Progenitor cell of endocrine pancreas (in vitro differentiated cells): ENCODE results near the gene PAQR4. TPM values are rescaled to one million over a fixed set of nuclear protein-coding genes. Genes with fewer than 3 reads are reported as not detected.

Source experiments
- DNase-seq: peaks from one replicate; pipeline ENCODE4 v3.0.0; 2021; ENCODE audit warnings: low spot score; ENCODE audit not compliant: unreplicated experiment
- H3K27ac Mint-ChIP-seq: 2 replicates; pipeline ENCODE4 v1.8.0; 2021; ENCODE audit warnings: mild to moderate bottlenecking, moderate library complexity, mixed read lengths
- H3K27me3 Mint-ChIP-seq: 2 replicates; pipeline ENCODE4 v1.8.0; 2021; ENCODE audit warnings: mixed read lengths
- H3K36me3 Mint-ChIP-seq: 2 replicates; pipeline ENCODE4 v1.8.0; 2022; ENCODE audit warnings: mixed read lengths; ENCODE audit not compliant: insufficient read depth
- H3K4me1 Mint-ChIP-seq: 2 replicates; pipeline ENCODE4 v1.8.0; 2021; ENCODE audit warnings: low read depth, mixed read lengths
- H3K4me3 Mint-ChIP-seq: 2 replicates; pipeline ENCODE4 v1.8.0; 2021; ENCODE audit warnings: low read depth, mild to moderate bottlenecking, moderate library complexity, mixed read lengths
- H3K9me3 Mint-ChIP-seq: 2 replicates; pipeline ENCODE4 v1.8.0; 2021; ENCODE audit warnings: low read depth, mixed read lengths
- CTCF ChIP-seq: fragments of 200-600 bp; sonication (generic); IDR thresholded peaks from one replicate; pipeline ENCODE4 v1.5.0; 2021; ENCODE audit warnings: antibody characterized with exemption, mild to moderate bottlenecking; ENCODE audit not compliant: unreplicated experiment
- total RNA-seq: library from RNA; stranded (reverse); gene quantifications from 2 replicates; pipeline ENCODE4 v1.2.1, GENCODE V29; 2021

PAQR4 gene
- total RNA-seq, 1 donor from 2014 or later, result 13.0 TPM

- Mint-ChIP-seq H3K27ac (no peak overlapping the region), H3K4me1 (peaks cover 2% of the 10 kb centered on the region), H3K36me3 (peaks cover 11% of the 10 kb centered on the region), H3K9me3 (no peaks in the 10 kb centered on the region), H3K27me3 (peaks cover 5% of the 10 kb centered on the region), H3K4me3 (no peak overlapping the region)
- no peak for TF ChIP-seq CTCF
- no peak for DNase-seq
Observed at GRCh38 chr16:2948807-2949704, 20.1 kb upstream of the PAQR4 start.

GRCh38 chr16:2949705-2950352 is 19.3 kb upstream of the PAQR4 start:
- no peak for DNase-seq
- Mint-ChIP-seq H3K36me3 (peaks cover 11% of the 10 kb centered on the region), H3K4me3 (no peak overlapping the region), H3K4me1 (peaks cover 5% of the 10 kb centered on the region), H3K9me3 (no peaks in the 10 kb centered on the region), H3K27me3 (peaks cover 7% of the 10 kb centered on the region), H3K27ac (no peak overlapping the region)
- TF ChIP-seq CTCF, result no peak

- H3K4me3 Mint-ChIP-seq, result no peak overlapping the region
- DNase-seq, result no peak
- peaks cover 5% of the 10 kb centered on the region for H3K4me1 Mint-ChIP-seq
- peaks cover 7% of the 10 kb centered on the region for H3K27me3 Mint-ChIP-seq
- no peak overlapping the region for H3K27ac Mint-ChIP-seq
- no peaks in the 10 kb centered on the region for H3K9me3 Mint-ChIP-seq
- no peak for TF ChIP-seq CTCF
- peaks cover 11% of the 10 kb centered on the region for H3K36me3 Mint-ChIP-seq
Observed at GRCh38 chr16:2950353-2950724, 18.8 kb upstream of the PAQR4 start.

GRCh38 chr16:2950773-2951172 is 18.4 kb upstream of the PAQR4 start:
- H3K36me3 Mint-ChIP-seq, result peaks cover 11% of the 10 kb centered on the region
- H3K4me1 Mint-ChIP-seq, result peaks cover 5% of the 10 kb centered on the region
- no peak overlapping the region for H3K27ac Mint-ChIP-seq
- H3K9me3 Mint-ChIP-seq, result no peaks in the 10 kb centered on the region
- no peak overlapping the region for H3K4me3 Mint-ChIP-seq
- no peak for TF ChIP-seq CTCF
- no peak for DNase-seq
- peaks cover 7% of the 10 kb centered on the region for H3K27me3 Mint-ChIP-seq

GRCh38 chr16:2952679-2953078 is 16.5 kb upstream of the PAQR4 start:
- DNase-seq, result no peak
- TF ChIP-seq CTCF, result no peak
- H3K27me3 Mint-ChIP-seq, result peaks cover 15% of the 10 kb centered on the region
- no peak overlapping the region for H3K4me3 Mint-ChIP-seq
- no peak overlapping the region for H3K27ac Mint-ChIP-seq
- peaks cover 5% of the 10 kb centered on the region for H3K4me1 Mint-ChIP-seq
- H3K36me3 Mint-ChIP-seq, result peaks cover 2% of the 10 kb centered on the region
- H3K9me3 Mint-ChIP-seq, result no peaks in the 10 kb centered on the region
